GM23338 (cell line): ENCODE data around the gene ABHD17A. TPM values are rescaled to one million over a fixed set of nuclear protein-coding genes. Genes with fewer than 3 reads are reported as not detected.

ENCODE experiments used
- STAT1 ChIP-seq: IDR thresholded peaks from one replicate; pipeline ENCODE4 v1.6.1; 2016; ENCODE audit warnings: antibody characterized with exemption; ENCODE audit not compliant: unreplicated experiment
- ZNF331 ChIP-seq: fragments of 250-450 bp; sonication (Bioruptor Pico); IDR thresholded peaks from 2 replicates; pipeline ENCODE4 v1.5.0; 2020; ENCODE audit warnings: low read depth, mild to moderate bottlenecking, moderate library complexity
- polyA plus RNA-seq: library from polyadenylated mRNA; unstranded; fragments of >200 nt; fragmentation: Nextera tagmentation; extraction: Ambion mirVana; gene quantifications from 2 replicates; pipeline ENCODE4 v1.2.1, GENCODE V29; 2016
- total RNA-seq: library from RNA; depleted of rRNA; stranded (reverse); fragments of >200 nt; shearing (Covaris generic); gene quantifications from 2 replicates; pipeline ENCODE4 v1.2.3, GENCODE V29; 2014; rRNA removed

The ABHD17A gene
- total and polyA plus RNA-seq, 2 experiments from 2014 or later = 34.2 to 99.9 TPM

GRCh38 chr19:1827566-1828278 is 57.6 kb downstream of the ABHD17A start (continued):
- TF ChIP-seq ZNF331 (CRISPR knock-in tag) (no peak), STAT1 (no peak)

Other genes with a start within 250 kb of the ABHD17A start
- gene TCF3, start 232.9 kb downstream of the ABHD17A start, total RNA-seq = 250 and 383 TPM in 2 replicates
- gene TCF3, start 232.9 kb downstream of the ABHD17A start, polyA plus RNA-seq = 166 and 186 TPM in 2 replicates
- not detected in 2 replicates for gene ONECUT3, start 132.0 kb downstream of the ABHD17A start, total RNA-seq
- not detected in 2 replicates for gene ONECUT3, start 132.0 kb downstream of the ABHD17A start, polyA plus RNA-seq
- 2.8 and 6.0 TPM in 2 replicates for gene ATP8B3, start 73.2 kb downstream of the ABHD17A start, total RNA-seq
- 1.7 and 2.1 TPM in 2 replicates for gene ATP8B3, start 73.2 kb downstream of the ABHD17A start, polyA plus RNA-seq
- 28.4 and 90.1 TPM in 2 replicates for gene REXO1, start 37.0 kb downstream of the ABHD17A start, total RNA-seq
- 20.2 and 23.5 TPM in 2 replicates for gene REXO1, start 37.0 kb downstream of the ABHD17A start, polyA plus RNA-seq
- 20.2 and 22.0 TPM in 2 replicates for gene KLF16, start 21.9 kb downstream of the ABHD17A start, total RNA-seq
- gene KLF16, start 21.9 kb downstream of the ABHD17A start, polyA plus RNA-seq = 8.9 and 12.3 TPM in 2 replicates
- gene ADAT3, start 19.9 kb upstream of the ABHD17A start, total RNA-seq = 10.6 and 12.4 TPM in 2 replicates
- gene ADAT3, start 19.9 kb upstream of the ABHD17A start, polyA plus RNA-seq = 7.8 and 7.9 TPM in 2 replicates
- gene SCAMP4, start 19.9 kb upstream of the ABHD17A start, total RNA-seq = 87.0 and 106 TPM in 2 replicates
- gene SCAMP4, start 19.9 kb upstream of the ABHD17A start, polyA plus RNA-seq = 35.5 and 39.4 TPM in 2 replicates
- gene CSNK1G2, start 55.7 kb upstream of the ABHD17A start, total RNA-seq = 113 and 147 TPM in 2 replicates
- gene CSNK1G2, start 55.7 kb upstream of the ABHD17A start, polyA plus RNA-seq = 39.6 and 55.9 TPM in 2 replicates
- gene BTBD2, start 130.2 kb upstream of the ABHD17A start, total RNA-seq = 106 and 130 TPM in 2 replicates
- gene BTBD2, start 130.2 kb upstream of the ABHD17A start, polyA plus RNA-seq = 23.8 and 27.2 TPM in 2 replicates
- 123 and 159 TPM in 2 replicates for gene MKNK2, start 165.7 kb upstream of the ABHD17A start, total RNA-seq
- gene MKNK2, start 165.7 kb upstream of the ABHD17A start, polyA plus RNA-seq = 71.0 and 106 TPM in 2 replicates
- 5.9 and 9.4 TPM in 2 replicates for gene MOB3A, start 210.8 kb upstream of the ABHD17A start, total RNA-seq
- 2.9 TPM in 2 replicates for gene MOB3A, start 210.8 kb upstream of the ABHD17A start, polyA plus RNA-seq
- gene IZUMO4, start 211.4 kb upstream of the ABHD17A start, total RNA-seq = 2.2 and 2.6 TPM in 2 replicates
- 0.57 and 0.82 TPM in 2 replicates for gene IZUMO4, start 211.4 kb upstream of the ABHD17A start, polyA plus RNA-seq